Activated CD4-positive, alpha-beta T cell treated with anti-CD3 and anti-CD28 coated beads, Interleukin-2, amount 50 U/mL, for 24 hours (primary cell): Measurements from ENCODE around the gene KLHL21.
"Not testable (repeated sequence)": the region's sequence is repeated elsewhere in the genome, so short reads cannot be mapped to it uniquely, and the experiment has no call there.

Experiments used
- DNase-seq, 2 donors: peaks; one replicate each; pipeline ENCODE4 v3.0.0-alpha.2; 2020; ENCODE audit warnings: low read depth in 1 of 2, low spot score in 1 of 2

Gene KLHL21

GRCh38 chr1:6602669-6603237 is at the start of gene KLHL21:
TSS of gene KLHL21 (minus strand) at chr1:6602869. CDS start at chr1:6602817, 52 bp downstream.
- DNase-seq, result peak; percentile 71 to 79

- DNase-seq, result no peak
These were observed 49.2 kb upstream of the KLHL21 start for GRCh38 chr1:6651909-6652308.

GRCh38 chr1:6648556-6648955 is 45.9 kb upstream of the KLHL21 start:
- DNase-seq, result no peak

- peak in 1 of 2 donors; percentile 14 for DNase-seq
These were observed 44.0 kb upstream of the KLHL21 start for GRCh38 chr1:6646499-6647148.

- DNase-seq, result no peak
These were observed 42.3 kb upstream of the KLHL21 start for GRCh38 chr1:6645018-6645417.

- not testable (repeated sequence) for DNase-seq
These were observed 38.2 kb upstream of the KLHL21 start for GRCh38 chr1:6640867-6641266.

- DNase-seq, result no peak
These were observed 35.6 kb upstream of the KLHL21 start for GRCh38 chr1:6638226-6638625.

GRCh38 chr1:6637770-6638169 is 35.1 kb upstream of the KLHL21 start:
- no peak for DNase-seq

GRCh38 chr1:6636778-6637177 is 34.1 kb upstream of the KLHL21 start:
- DNase-seq, result not testable (repeated sequence)

- no peak for DNase-seq
These were observed 33.5 kb upstream of the KLHL21 start for GRCh38 chr1:6635910-6636760.

- DNase-seq, result no peak
These were observed 32.7 kb upstream of the KLHL21 start for GRCh38 chr1:6635161-6635909.

- DNase-seq, result no peak
These were observed 31.8 kb upstream of the KLHL21 start for GRCh38 chr1:6634371-6635052.

GRCh38 chr1:6632588-6633514 is 30.2 kb upstream of the KLHL21 start:
- no peak for DNase-seq

GRCh38 chr1:6631058-6631457 is 28.4 kb upstream of the KLHL21 start:
- DNase-seq, result no peak

- DNase-seq, result no peak
These were observed 27.4 kb upstream of the KLHL21 start for GRCh38 chr1:6630027-6630426.

GRCh38 chr1:6628971-6629479 is 26.4 kb upstream of the KLHL21 start:
- DNase-seq, result no peak

- DNase-seq, result no peak
These were observed 25.3 kb upstream of the KLHL21 start for GRCh38 chr1:6627841-6628545.

- no peak for DNase-seq
These were observed 24.4 kb upstream of the KLHL21 start for GRCh38 chr1:6627031-6627430.

GRCh38 chr1:6625584-6626149 is 23.0 kb upstream of the KLHL21 start:
- DNase-seq, result no peak
